Daoy (cell line): Measurements from ENCODE around the gene TRIO. TPM values are rescaled to one million over a fixed set of nuclear protein-coding genes. Genes with fewer than 3 reads are reported as not detected.

Source experiments
- DNase-seq: peaks from one replicate; pipeline ENCODE4 v3.0.0-alpha.2; 2015; ENCODE audit warnings: low read depth
- total RNA-seq: library from RNA; depleted of rRNA; stranded (reverse); fragments of >200 nt; shearing (Covaris generic); gene quantifications from 2 replicates; pipeline ENCODE4 v1.2.3, GENCODE V29; 2014

The TRIO gene
- total RNA-seq, 1 experiment from 2014 or later: 112 TPM

GRCh38 chr5:14450018-14450524 is 306.9 kb downstream of the TRIO start:
- DNase-seq: no peak

GRCh38 chr5:14450742-14451141 is 307.6 kb downstream of the TRIO start:
- DNase-seq: no peak

GRCh38 chr5:14451871-14452270 is 308.7 kb downstream of the TRIO start:
- DNase-seq: no peak

- no peak for DNase-seq
Measured at GRCh38 chr5:14452685-14453454, 309.7 kb downstream of the TRIO start.

GRCh38 chr5:14453481-14453880 is 310.3 kb downstream of the TRIO start:
- DNase-seq: no peak

- no peak for DNase-seq
Measured at GRCh38 chr5:14455814-14456321, 312.7 kb downstream of the TRIO start.

GRCh38 chr5:14457476-14457875 is 314.3 kb downstream of the TRIO start:
- DNase-seq: no peak

- DNase-seq: no peak
Measured at GRCh38 chr5:14458414-14458813, 315.3 kb downstream of the TRIO start.

GRCh38 chr5:14460844-14461398 is 317.8 kb downstream of the TRIO start:
- no peak for DNase-seq

- DNase-seq: no peak
Measured at GRCh38 chr5:14462681-14463080, 319.5 kb downstream of the TRIO start.

- no peak for DNase-seq
Measured at GRCh38 chr5:14463629-14464028, 320.5 kb downstream of the TRIO start.

GRCh38 chr5:14464096-14464495 is 321.0 kb downstream of the TRIO start:
- DNase-seq: no peak

- no peak for DNase-seq
Measured at GRCh38 chr5:14464671-14465070, 321.5 kb downstream of the TRIO start.

- DNase-seq: no peak
Measured at GRCh38 chr5:14465116-14465515, 322.0 kb downstream of the TRIO start.

GRCh38 chr5:14465776-14466175 is 322.6 kb downstream of the TRIO start:
- DNase-seq: no peak

GRCh38 chr5:14467251-14467650 is 324.1 kb downstream of the TRIO start:
- no peak for DNase-seq

GRCh38 chr5:14467886-14468285 is 324.7 kb downstream of the TRIO start:
- no peak for DNase-seq

GRCh38 chr5:14469551-14470377 is 326.6 kb downstream of the TRIO start:
- no peak for DNase-seq

- DNase-seq: no peak
Measured at GRCh38 chr5:14471507-14471906, 328.4 kb downstream of the TRIO start.

GRCh38 chr5:14472986-14473567 is 329.9 kb downstream of the TRIO start:
- no peak for DNase-seq

- no peak for DNase-seq
Measured at GRCh38 chr5:14475045-14475444, 331.9 kb downstream of the TRIO start.
